GM18526 (cell line): ENCODE results near the gene ARHGAP26.

Experiments
- POLR2A ChIP-seq: IDR thresholded peaks from 3 replicates; pipeline ENCODE4 v1.6.1; 2011; ENCODE audit not compliant: insufficient read length; ENCODE audit errors: extremely low read depth

ARHGAP26 gene, protein sequence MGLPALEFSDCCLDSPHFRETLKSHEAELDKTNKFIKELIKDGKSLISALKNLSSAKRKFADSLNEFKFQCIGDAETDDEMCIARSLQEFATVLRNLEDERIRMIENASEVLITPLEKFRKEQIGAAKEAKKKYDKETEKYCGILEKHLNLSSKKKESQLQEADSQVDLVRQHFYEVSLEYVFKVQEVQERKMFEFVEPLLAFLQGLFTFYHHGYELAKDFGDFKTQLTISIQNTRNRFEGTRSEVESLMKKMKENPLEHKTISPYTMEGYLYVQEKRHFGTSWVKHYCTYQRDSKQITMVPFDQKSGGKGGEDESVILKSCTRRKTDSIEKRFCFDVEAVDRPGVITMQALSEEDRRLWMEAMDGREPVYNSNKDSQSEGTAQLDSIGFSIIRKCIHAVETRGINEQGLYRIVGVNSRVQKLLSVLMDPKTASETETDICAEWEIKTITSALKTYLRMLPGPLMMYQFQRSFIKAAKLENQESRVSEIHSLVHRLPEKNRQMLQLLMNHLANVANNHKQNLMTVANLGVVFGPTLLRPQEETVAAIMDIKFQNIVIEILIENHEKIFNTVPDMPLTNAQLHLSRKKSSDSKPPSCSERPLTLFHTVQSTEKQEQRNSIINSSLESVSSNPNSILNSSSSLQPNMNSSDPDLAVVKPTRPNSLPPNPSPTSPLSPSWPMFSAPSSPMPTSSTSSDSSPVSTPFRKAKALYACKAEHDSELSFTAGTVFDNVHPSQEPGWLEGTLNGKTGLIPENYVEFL

DNA sequence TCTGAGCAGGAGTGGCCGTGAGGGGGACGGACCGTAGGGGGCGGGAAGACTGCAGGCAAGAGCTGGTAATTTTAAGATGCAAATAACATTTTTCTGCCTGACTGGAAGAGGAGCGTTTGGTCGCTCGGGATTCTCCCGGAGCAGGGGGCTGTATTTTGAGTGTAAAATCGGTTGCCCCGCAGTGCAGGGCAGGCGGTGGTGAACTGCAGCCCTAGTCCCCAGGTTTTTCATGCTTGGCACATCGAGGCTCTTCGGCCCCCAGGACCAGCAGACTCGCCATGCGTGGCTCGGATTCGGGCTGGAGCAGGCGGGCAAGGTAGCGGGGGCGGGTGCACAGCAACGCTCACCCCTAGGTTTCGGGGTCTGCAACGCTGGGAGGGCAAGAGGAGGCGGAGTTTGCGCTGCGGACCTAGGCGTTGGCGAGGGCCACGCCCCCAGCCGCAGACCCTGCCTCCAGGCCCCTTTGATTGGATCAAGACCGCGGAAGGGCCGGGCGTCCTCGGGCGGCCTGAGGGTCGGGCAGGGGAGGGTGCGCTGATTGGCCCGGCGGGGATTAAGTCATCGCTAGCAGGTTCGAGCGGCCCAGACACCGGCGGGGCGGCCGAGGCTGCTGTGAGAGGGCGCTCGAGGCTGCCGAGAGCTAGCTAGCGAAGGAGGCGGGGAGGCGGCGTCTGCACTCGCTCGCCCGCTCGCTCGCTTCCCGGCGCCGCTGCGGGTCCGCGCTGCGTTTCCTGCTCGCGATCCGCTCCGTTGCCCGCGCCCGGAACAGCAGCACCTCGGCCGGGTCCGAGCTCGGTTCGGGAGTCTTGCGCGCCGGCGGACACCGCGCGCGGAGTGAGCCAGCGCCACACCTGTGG, at the start of gene ARHGAP26:
Gene ARHGAP26 (plus strand): TSS at position 585 of the 857 bp plus-strand sequence. CDS start 385 bp downstream, outside the sequence.
- TF ChIP-seq POLR2A: peak; percentile 58

DNA sequence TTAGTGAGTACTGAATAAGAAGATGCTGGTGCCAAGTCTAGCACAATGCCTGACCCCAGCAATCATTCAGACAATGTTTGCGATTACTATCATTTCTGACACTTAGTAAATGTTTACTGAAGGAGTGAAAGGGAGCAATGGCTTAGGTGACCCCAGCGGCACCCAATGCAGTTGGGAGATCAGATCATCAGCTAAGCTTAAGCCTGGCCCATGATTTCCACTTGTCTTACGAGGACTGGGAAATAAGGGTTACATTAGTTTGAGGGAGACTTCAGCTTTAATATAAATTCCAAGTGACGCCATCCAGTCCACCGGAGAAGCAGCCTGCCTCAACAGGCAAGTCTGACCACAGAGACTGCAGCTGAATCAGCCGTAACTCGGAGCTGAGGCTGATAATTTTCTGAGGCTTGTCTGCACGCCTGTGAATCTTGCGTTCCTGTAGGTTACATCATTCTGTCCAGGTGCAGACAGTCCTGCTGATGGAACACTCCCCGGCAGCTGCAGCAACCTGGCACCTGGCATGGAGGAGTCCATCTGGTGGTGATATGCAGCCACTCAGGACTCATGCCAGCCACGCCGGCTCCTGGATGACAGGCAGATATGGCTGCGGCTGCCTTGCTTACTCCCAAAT, 49.4 kb upstream of the ARHGAP26 start:
- TF ChIP-seq POLR2A: no peak

- no peak for TF ChIP-seq POLR2A
Observed at GRCh38 chr5:142722146-142722545, 48.0 kb upstream of the ARHGAP26 start.

- no peak for TF ChIP-seq POLR2A
Observed at GRCh38 chr5:142722896-142723295, 47.3 kb upstream of the ARHGAP26 start.

DNA sequence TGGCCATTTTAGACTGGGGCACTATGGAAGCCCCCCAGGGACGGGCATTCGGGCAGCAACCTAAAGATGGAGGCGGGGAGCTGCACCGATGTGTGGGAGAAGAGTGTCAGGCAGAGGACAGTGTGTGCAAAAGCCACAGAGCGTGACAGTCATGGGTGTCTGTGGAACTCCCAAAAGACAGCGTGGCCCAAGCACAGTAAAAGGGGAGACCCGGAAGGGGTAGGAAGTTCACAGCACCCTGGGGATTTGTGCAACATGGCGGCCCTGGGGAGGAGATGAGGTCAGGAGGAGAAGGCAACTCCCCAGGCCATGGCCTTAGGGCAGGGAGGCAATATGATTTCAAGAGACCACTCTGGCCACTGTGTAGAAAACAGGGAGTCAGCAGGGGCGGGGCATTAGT, 45.4 kb upstream of the ARHGAP26 start:
- no peak for TF ChIP-seq POLR2A

DNA sequence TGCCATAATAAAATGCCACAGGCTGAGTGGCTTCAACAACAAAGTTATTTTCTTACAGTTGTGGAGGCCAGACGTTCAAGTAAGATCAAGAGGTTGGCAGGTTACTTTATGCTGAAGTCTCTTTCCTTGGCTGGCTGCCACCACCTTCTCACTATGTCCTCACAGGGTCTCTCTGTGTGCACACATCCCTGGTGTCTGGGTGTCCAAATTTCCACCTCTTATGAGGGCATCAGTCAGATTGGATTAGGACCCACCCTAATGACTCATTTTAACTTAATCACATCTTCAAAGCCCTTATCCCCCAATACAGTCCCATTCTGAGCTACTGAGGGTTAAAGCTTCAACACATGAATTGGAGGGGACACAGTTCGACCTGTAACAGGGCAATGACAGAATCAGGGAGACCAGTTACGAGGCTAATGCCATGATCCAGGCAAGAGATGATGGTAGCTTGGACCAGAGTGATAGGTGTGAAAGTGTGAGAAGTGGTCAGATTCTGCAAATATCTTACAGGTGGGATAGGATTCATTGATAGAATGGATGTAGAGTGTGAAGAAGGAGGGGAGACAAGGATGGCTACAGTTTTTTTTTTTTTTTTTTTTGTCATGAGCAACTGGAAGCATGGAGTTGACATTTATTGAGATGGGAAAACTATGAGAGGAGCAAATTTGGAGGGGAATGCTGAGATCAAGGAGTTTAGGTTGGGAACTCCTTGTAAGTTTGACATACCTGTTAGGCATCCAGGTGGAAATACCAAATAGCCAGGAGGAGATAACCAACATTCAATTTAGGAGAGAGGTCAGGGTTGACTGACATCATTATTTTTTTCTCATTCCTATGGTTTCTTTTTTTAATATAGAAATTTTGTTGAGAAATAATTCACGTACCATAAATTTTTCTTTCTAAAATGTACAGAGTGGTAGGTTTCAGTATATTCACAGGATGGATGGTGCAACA, 44.7 kb upstream of the ARHGAP26 start:
- TF ChIP-seq POLR2A: no peak

DNA sequence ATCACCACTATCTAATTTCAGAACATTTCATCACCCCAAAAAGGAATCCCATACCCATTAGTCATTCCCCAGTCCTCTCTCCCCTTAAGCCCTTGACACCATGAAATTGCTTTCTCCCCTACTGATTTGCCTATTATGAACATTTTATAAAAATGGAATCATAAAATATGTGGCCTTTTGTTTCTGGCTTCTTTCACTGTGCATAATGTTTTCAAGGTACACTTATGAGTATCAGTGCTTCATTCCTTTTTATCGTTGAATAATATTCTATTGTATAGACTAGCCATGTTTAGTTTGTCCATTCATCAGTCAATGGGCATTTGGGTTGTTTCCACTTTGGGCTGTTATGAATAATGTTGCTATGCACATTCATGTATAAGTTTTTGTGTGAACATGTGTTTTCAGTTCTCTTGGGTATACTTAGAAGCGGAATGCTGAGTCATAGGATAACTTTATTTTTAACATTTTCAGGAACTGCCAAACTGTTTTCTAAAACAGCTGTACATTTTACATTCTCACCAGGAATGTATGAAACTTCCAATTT, 43.9 kb upstream of the ARHGAP26 start:
- no peak for TF ChIP-seq POLR2A

DNA sequence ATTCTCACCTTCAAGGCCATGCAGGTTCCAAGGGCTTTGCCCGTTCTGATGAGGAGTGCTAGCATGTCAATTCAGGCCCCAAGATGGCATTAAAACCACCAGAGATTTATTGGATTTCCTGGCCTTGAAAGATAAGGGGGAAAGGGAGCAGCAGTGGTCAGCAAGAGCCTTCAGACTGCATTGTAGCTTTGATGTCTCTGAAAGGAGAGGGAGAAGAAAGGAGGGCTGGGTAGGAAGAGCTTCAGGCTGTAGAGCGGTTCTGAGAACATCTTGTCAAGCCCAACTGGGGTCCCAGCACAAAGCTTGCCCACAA, 42.5 kb upstream of the ARHGAP26 start:
- TF ChIP-seq POLR2A: no peak

DNA sequence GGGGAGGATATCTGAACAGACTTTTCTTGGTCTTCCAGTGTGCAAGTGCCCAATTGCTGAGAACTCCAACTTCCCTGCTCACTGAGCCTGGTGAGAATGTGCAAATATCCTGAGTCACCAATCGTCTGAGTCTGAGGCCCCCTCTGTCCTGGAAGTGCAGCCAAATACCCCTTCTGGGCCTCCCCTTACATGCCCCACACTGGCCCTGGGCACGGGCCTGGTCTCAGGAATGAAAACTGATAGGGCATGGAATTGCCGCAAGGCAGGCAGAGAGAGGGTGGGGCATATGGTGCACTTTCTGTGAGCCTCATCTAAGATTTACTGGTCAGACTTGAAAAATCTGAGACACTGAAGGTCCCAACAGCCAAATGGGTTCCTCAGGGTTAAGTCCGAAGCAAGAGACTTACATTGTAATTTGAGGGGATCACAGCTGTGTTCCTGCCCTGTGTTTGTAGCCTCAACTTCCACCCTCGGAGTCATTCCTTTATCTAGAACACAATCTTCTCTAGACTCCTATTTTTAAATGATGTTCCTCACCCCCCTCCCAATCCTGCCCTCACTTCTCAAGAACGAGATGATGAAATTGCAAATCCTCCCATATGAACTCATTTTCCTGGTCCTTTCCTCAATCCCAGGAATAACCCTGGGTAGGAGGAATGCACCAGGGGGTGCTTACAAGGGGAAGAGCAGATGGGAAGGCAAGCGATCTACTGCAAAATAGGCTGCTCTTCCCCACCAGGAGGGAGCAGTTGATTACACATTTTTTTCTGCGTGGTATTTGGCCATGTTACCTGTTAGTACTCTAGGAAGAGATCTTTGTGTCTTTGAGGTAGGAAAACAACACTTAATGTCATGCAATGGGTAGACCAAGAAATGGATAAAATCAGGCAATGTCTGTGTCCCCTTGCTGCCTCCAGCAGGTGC, 34.6 kb upstream of the ARHGAP26 start:
- TF ChIP-seq POLR2A: no peak

DNA sequence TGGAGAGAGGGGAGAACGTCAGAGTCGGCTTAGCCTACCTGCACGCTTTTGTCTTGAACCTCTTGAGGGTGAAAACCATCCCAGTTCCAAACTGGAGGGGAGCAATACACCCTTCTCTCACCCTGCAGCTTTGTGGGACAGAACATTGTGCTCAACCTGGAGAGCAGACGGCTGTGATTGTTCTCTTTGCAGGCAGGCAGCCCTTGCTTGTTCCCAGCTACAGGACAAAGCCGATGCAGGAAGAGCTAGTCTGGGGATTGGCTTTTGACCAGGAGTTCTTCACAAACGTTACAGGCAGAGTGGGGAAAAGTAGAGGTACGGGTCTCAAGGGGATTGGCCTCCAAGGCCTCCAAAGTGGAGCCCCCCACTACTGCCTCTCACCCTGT, 33.9 kb upstream of the ARHGAP26 start:
- TF ChIP-seq POLR2A: no peak

DNA sequence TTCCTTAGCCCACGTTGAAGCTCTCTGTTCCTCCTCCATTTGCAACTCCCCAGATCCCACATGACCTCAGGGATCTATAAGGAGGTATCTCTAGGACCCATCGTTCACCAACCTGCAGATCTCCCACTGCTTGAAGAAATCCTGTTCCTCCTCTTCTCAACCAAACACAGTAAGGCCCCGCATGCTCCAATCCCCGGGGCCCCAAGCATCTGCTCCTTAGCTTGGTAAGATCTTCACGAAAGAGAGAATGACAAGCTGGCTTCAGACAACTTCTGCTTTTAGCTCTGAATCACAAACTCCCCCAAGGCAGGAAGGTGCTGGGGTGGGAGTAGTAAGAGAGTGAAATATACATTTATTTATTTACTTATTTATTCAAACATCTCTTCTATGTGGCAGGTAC, 33.0 kb upstream of the ARHGAP26 start:
- no peak for TF ChIP-seq POLR2A

GRCh38 chr5:142740474-142741242, 29.5 kb upstream of the ARHGAP26 start:
- TF ChIP-seq POLR2A: no peak
